ENCODE data around the gene JAM3.
"Not testable (repeated sequence)": the region's sequence is repeated elsewhere in the genome, so short reads cannot be mapped to it uniquely, and the experiment has no call there.

Gene JAM3

DNA sequence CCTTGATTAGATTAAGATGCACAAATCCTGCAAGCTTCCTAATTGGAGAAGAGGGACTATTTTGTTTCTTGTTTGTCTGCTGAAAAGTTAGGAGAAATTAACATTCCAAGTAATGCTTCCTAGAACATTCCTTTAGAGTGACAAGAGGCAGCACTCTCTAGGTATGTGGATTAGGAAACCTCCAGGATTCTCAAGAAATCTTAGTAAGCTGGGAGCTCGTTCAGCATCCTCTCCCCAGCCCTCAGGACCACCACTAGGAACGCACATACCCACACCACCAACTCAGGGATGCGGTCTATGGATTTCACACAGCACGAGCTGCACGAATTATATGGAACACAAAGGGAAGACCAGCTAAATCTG lies 102.0 kb downstream of the JAM3 start:
- no peak for DNase-seq (ENCODE audit: extremely low read depth in 1 of 2, low read depth in 1 of 2)

DNA sequence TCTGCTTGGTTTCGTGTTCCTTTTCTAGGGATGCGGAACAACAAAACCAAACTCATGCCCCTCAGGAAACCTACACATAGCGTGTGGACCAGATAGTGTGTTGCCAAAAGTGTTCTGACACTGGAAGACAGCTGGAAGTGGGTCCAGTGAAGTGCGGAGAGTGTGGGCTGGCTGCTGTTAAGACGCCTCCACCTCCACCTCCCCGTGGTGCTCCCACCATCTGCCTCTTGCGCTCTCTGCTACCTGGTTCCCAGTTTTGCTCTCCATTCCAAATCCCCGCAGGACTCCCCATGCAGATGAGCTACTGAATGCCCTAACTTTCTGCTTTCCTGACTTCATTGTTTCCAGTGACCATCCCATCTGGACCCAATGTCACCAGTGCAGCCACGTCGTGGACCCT lies 103.1 kb downstream of the JAM3 start:
- no peak for DNase-seq (ENCODE audit: extremely low read depth in 1 of 2, low read depth in 1 of 2)

DNA sequence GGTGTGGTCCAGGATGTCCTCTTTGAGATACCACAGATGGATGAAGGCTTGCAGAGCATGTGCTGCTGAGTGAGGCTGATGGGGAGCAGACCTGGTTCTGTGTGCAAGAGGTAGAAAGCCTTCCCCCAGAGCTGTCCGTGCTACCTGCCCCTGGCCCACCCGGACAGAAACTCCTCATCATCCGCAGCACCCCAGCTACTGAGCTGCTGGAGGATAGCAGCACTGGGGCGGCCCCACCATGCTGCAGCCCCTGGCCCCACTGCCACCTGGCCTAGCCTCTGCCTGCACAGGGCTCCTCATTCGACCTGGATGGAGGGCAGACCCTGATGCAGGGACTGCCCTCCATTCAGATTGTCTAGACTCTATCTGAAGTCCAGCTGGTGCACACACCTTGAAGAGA lies 104.4 kb downstream of the JAM3 start:
- no peak for DNase-seq (ENCODE audit: extremely low read depth in 1 of 2, low read depth in 1 of 2)

- no peak for DNase-seq (ENCODE audit: extremely low read depth in 1 of 2, low read depth in 1 of 2)
Measured at GRCh38 chr11:134176284-134176683, 107.4 kb downstream of the JAM3 start.

GRCh38 chr11:134178032-134178674 lies 109.3 kb downstream of the JAM3 start:
- DNase-seq (ENCODE audit: extremely low read depth in 1 of 2, low read depth in 1 of 2) = no peak

- no peak for DNase-seq (ENCODE audit: extremely low read depth in 1 of 2, low read depth in 1 of 2)
Measured at GRCh38 chr11:134181707-134182106, 112.8 kb downstream of the JAM3 start.

DNA sequence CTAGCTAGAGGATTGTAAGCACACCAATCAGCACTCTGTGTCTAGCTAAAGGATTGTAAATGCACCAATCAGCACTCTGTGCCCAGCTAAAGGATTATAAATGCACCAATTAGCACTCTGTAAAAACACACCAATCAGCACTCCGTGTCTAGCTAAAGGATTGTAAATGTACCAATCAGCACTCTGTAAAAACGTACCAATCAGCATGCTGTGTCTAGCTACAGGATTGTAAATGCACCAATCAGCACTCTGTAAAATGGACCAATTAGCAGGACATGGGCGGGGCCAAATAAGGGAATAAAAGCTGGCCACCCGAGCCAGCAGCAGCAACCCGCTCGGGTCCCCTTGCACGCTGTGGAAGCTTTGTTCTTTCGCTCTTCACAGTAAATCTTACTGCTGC lies 119.2 kb downstream of the JAM3 start:
- not testable (repeated sequence) for DNase-seq (ENCODE audit: extremely low read depth in 1 of 2, low read depth in 1 of 2)

DNA sequence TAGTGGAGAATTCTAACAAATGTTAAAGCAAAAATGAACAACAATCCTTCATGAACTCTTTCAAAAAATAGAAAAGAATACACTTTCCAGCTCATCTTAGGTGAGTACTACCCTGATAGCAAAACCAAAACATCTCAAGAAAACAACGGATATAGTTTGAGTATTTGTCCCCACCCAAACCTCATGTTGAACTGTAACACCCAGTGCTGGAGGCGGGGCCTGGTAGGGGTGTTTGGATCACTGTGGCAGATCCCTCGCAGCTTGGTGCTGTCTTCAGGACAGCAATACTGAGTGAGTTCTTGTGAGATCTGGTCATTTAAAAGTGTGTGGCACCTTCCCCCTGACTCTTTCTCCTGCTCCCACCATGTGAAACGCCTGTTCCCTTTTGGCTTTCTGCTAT lies 127.9 kb downstream of the JAM3 start:
- no peak for DNase-seq (ENCODE audit: extremely low read depth in 1 of 2, low read depth in 1 of 2)

GRCh38 chr11:134199531-134199930 lies 130.7 kb downstream of the JAM3 start:
- no peak for DNase-seq (ENCODE audit: extremely low read depth in 1 of 2, low read depth in 1 of 2)

DNA sequence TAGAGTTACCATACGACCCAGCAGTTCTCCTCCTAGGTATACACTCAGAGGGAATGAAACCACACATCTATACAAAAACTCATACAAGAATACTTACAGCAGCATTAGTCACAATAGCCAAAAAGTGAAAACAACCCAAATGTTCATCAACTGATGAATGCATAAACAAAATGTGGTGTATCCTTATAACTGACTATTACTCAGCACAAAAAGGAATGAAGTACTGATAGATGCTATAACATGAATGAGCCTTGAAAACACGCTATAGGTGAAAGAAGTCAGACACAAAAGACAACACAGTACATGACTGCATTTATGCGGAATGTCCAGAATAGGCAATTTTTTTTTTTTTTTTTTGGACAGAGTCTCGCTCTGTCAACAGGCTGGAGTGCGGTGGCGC lies 131.8 kb downstream of the JAM3 start:
- DNase-seq (ENCODE audit: extremely low read depth in 1 of 2, low read depth in 1 of 2) = no peak

All from stimulated activated CD8-positive, alpha-beta memory T cell treated with anti-CD3 and anti-CD28 coated beads, Interleukin-7, amount 100 ng/mL, for 48 hours (primary cell).